ENCODE data around the gene SBNO2.

Gene SBNO2

GRCh38 chr19:1105008-1105872 is 68.8 kb downstream of the SBNO2 start:
- DNase-seq, result no peak

DNA sequence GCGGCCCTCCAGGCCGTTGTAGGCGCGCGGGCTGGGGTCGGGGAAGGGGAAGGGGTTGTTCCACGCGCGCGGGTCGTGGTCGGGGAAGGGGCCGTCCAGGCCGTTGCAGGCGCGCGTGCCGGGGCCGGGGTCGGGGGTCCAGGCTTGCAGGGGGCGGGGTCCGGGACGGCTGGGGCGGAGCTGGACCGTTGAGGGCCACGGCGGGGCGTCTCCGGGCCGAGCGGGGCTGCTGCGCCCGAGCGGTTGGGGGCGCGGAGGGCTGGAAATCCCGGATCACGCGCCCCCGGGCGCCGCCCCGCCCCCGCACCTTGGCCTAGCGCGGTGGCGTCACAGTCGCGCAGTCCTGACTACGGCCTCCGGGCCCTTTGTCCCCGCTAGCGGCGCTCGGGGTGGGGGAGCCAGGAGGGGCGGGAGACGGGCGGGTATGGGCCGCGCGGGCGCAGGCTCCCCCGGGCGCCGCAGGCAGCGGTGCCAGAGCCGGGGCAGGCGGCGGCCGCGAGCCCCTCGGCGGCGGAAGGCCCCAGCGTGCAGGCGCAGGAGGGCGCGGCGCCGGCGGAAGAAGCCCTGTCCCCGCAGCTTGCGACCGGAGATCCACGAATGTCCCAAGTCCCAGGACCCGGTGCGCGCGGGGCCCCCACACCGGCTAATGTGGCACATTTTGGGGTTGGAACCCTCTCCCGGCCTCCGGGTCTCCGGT is 69.6 kb downstream of the SBNO2 start:
- DNase-seq, result peak; percentile 79

DNA sequence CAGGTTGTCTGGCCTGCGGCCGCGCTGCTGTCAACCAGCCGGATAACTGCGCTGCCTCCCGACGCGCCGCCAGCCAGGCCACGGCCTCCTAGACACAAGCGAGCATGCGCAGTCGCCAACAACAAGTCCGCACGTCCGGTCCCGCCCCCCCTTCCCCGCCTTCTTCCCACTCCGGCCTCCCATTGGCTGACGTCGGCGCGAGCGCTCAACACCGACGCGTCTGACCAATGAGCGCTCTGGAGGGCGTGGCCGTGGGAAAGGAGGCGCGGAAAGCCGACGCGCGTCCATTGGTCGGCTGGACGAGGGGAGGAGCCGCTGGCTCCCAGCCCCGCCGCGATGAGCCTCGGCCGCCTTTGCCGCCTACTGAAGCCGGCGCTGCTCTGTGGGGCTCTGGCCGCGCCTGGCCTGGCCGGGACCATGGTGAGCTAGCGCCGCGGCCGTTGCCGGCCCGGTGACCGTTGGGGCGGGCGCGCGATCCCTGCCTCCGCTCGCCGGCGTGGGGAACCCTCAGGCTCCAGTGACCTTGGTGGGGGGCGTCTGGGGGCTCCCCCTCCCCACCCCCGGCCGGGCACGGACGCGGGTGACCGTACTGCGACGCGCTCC is 70.3 kb downstream of the SBNO2 start, which contains the start of gene GPX4:
Gene GPX4, plus strand, starts transcription at position 287 of the 603 bp plus-strand sequence. Its CDS starts 50 bp downstream, at position 337.
- DNase-seq, result peak; percentile 98

DNA sequence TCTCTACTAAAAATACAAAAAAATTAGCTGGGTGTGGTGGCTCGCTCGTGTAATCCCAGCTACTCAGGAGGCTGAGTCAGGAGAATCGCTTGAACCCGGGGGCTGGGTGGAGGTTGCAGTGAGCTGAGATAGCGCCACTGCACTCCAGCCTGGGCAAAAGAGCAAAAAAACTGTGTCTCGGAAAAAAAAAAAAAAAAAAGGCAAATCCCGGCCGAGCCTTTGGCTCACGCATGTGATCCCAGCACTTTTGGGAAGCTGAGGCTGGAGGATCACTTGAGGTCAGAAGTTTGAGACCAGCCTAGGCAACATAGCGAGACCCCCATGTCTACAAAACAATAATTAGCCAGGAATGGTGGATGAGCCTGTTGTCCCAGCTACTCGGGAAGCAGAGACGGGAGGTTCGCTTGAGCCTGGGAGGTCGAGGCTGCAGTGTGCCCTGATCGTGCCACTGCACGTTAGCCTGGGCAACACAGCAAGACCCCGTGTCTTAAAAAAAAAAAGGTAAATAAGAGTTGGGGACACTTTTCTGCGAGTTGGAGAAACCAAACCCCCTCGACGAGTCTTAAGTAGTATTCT is 70.8 kb downstream of the SBNO2 start:
- DNase-seq, result no peak

GRCh38 chr19:1102407-1103131 is 71.5 kb downstream of the SBNO2 start:
- DNase-seq, result peak; percentile 65

GRCh38 chr19:1101337-1101698 is 72.8 kb downstream of the SBNO2 start:
- DNase-seq, result no peak

- DNase-seq, result no peak
Measured at GRCh38 chr19:1098177-1099051, 75.7 kb downstream of the SBNO2 start.

DNA sequence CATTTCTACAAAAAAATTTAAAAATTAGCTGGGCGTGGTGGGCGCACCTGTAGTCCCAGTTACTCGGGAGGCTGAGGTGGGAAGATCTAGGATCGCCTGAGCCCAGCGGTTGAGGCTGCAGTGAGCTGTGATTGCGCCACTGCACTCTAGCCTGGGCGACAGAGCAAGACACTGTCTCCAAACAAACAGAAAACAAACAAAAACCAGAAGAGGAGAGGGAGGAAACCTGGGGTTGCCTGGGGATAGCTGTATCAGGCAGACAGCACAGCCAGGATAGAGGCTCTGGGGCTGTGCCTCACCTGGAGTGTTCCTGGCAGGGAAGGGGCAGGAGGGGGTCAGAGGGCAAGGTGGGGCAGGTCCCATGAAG is 76.3 kb downstream of the SBNO2 start:
- DNase-seq, result no peak

DNA sequence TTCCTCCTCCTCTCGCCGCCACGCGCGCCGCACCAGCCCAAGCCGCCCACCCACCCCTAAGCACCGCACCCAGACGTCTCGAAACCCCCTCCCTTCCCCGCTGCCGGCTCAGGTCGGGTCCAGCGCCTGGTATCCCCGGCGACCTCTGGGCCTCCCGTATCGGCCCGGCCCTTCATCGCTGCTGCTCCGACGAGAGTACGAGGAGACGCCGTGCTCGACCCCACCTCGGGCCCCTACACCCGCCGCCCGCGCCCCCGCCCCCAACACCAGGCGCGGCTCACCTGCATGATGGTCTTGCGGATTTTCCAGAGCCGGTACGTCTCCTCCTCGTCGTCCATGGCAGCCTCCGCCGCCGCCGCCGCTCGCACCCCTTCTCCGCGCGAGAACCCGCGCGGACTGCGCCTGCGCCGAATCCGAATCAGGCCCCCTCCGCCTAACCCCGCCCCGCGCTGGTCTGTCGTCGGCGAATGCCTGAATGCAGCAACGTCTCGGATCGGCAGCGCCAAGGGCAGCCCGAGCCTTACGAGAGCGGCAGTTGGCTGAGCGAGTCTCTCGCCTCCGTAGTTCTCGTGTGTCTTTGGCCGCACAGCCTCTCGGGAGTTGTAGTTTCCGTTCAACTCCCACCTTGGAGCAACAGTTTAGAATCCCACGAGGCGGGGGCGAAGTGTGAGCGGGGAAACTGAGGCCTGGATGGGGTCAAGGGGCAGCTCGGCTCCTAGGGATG is 78.9 kb downstream of the SBNO2 start, which contains the start of gene POLR2E:
Gene POLR2E, minus strand, starts transcription at position 398 of the 724 bp plus-strand sequence. Its CDS starts 60 bp downstream, at position 338.
- peak; percentile 98 for DNase-seq

GRCh38 chr19:1094655-1094977 is 79.5 kb downstream of the SBNO2 start:
- no peak for DNase-seq

DNA sequence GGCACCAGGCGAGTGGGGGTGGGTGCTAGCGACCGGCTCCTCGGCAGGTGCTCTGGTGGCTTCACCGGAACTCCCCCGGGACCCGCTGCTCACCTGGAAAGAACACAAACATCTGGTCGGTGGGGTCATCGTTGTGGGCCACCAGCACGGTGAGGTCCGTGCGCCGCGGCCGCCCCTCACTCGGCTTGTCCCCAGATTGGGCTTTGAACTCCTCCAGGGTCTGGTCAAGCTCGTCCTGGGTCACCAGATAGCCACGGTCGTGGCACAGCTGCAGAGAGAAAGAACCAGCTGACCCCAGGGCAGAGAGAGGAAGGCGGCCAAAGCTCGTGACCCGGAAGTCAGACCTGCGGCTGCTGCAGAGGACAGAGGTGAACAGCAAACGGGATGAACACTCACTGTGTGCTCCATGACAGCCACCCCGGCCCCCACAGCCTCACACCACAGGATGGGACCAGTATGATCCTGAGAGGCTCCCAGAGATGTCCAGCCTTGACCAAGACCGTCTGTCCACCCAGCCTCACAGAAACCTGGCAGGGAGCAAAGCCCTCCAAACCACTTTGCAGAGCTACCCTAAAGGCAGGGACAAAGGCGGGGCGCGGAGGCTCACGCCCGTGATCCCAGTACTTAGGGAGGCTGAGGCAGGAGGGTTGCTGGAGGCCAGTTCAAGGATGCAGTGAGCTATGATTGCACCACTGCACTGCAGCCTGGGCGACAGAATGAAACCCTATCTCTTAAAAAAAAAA is 80.1 kb downstream of the SBNO2 start:
- no peak for DNase-seq

GRCh38 chr19:1093330-1093729 is 80.7 kb downstream of the SBNO2 start:
- DNase-seq, result no peak

- DNase-seq, result no peak
Measured at GRCh38 chr19:1091544-1092175, 82.4 kb downstream of the SBNO2 start.

DNA sequence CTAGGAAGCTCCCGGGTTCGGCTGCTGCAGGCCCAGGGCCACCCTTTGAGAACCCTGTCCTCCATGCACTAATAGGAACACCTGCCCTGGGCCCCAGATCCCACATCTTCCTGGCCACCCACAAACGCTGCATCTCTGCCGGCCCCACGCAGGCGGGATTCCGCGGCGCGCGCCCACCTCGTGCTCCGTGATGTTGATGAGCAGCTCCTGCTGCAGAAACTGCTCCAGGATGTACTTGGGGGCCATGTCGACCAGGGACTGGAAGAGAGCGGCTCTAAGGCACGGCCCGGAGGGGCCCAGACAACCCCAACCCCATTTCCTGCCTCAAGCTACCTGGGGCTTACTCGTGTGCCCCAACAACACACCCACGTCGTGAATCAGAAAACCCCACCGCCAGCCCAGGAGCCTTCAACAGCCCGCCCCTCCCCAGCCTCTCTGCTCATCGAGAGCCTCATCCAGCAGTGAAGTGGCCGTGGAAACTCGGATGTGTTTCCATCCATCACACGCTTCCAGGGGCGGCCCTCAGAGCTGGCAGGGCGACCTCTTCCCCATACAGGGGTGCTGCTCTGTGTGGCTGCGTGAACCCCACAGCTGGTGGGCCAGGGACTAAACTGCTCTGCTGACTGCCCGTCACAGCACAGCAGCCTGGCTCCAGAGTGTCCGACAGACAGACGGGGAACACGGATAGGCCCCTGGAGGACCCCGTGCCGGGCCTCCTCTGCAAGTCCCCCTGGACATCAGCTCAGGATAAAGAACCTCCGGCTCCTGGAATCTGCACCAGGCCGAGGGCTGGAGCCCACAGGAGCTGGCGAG is 83.1 kb downstream of the SBNO2 start:
- DNase-seq, result no peak

DNA sequence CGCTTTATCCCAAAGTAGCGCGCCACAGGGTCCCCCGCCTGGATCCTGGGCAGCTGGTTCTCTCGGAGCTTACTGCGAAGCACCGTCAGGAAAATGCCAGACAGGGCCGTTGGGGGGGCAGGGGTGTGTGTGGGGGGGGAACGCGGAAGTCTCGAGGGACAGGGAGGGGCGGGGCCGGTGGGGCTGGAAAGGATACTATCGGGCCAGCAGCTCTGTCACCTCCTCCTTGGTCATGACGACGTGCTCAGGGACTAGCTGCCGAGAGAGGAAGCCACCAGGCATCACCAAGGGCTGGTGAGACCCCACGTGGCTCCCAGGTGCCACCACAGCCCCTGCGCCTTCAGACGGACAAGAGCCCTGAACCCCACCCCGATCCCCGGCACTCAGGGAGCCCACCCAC is 84.2 kb downstream of the SBNO2 start:
- no peak for DNase-seq

- no peak for DNase-seq
Measured at GRCh38 chr19:1089126-1089771, 84.8 kb downstream of the SBNO2 start.

- no peak for DNase-seq
Measured at GRCh38 chr19:1088416-1089010, 85.6 kb downstream of the SBNO2 start.
